Mesenchymal stem cell (in vitro differentiated cells and primary cell): ENCODE results near the gene RNF182.

Experiments
- DNase-seq: peaks from one replicate; pipeline ENCODE4 v3.0.0-alpha.2; 2013
- H2AFZ ChIP-seq: one replicate; pipeline ENCODE4 v1.6.1; 2013; ENCODE audit warnings: low read depth, mild to moderate bottlenecking, control low read depth, inconsistent platforms, low read length, moderate library complexity
- H2AK5ac ChIP-seq: 2 replicates; pipeline ENCODE4 v1.6.1; 2013; ENCODE audit warnings: low read length, moderate library complexity, mild to moderate bottlenecking, inconsistent platforms; ENCODE audit not compliant: severe bottlenecking
- H2BK120ac ChIP-seq: one replicate; pipeline ENCODE4 v1.6.1; 2013; ENCODE audit warnings: low read depth, mild to moderate bottlenecking, inconsistent platforms, low read length, moderate library complexity
- H2BK12ac ChIP-seq, 2 experiments: one replicate each; pipeline ENCODE4 v1.6.1; 2013; ENCODE audit warnings: inconsistent platforms in 2 of 2, low read length in 2 of 2, mild to moderate bottlenecking in 2 of 2, moderate library complexity in 2 of 2, control low read depth in 1 of 2
- H2BK15ac ChIP-seq: one replicate; pipeline ENCODE4 v1.6.1; 2013; ENCODE audit warnings: mild to moderate bottlenecking, low read depth, inconsistent platforms; ENCODE audit not compliant: poor library complexity, severe bottlenecking
- H2BK5ac ChIP-seq: 2 replicates; pipeline ENCODE4 v1.6.1; 2013; ENCODE audit warnings: low read depth, mild to moderate bottlenecking, low read length, control low read depth, inconsistent platforms; ENCODE audit not compliant: poor library complexity, severe bottlenecking
- H3K14ac ChIP-seq, 2 experiments: one replicate each; pipeline ENCODE4 v1.6.1; 2013; ENCODE audit warnings: inconsistent platforms in 2 of 2, low read length in 2 of 2, control low read depth in 1 of 2, mild to moderate bottlenecking in 1 of 2, moderate library complexity in 1 of 2
- H3K18ac ChIP-seq, 2 experiments: one replicate each; pipeline ENCODE4 v1.6.1; 2013; ENCODE audit warnings: inconsistent platforms in 2 of 2, low read length in 2 of 2, control low read depth in 1 of 2, low read depth in 1 of 2, mild to moderate bottlenecking in 1 of 2
- H3K23ac ChIP-seq, 2 experiments: one replicate each; pipeline ENCODE4 v1.6.1; 2013; ENCODE audit warnings: inconsistent platforms in 2 of 2, low read length in 2 of 2, mild to moderate bottlenecking in 2 of 2, moderate library complexity in 2 of 2, control low read depth in 1 of 2
- H3K27ac ChIP-seq: 2 replicates; pipeline ENCODE4 v1.5.1; 2013; ENCODE audit warnings: mild to moderate bottlenecking, moderate library complexity, low read length, control low read depth, inconsistent platforms; ENCODE audit not compliant: poor library complexity, severe bottlenecking
- H3K27me3 ChIP-seq, 2 experiments: 2 replicates each; pipeline versions ENCODE4 v1.6.1 to v1.7.0; 2013; ENCODE audit warnings: low read length in 2 of 2, mild to moderate bottlenecking in 2 of 2, moderate library complexity in 2 of 2, control low read depth in 1 of 2, inconsistent platforms in 1 of 2; ENCODE audit not compliant: control insufficient read depth in 1 of 2, insufficient read depth in 1 of 2
- H3K36me3 ChIP-seq, 2 experiments: 2 replicates each; pipeline versions ENCODE4 v1.6.1 to v1.7.0; 2013; ENCODE audit warnings: low read length in 2 of 2, control low read depth in 1 of 2, inconsistent platforms in 1 of 2, low read depth in 1 of 2, mild to moderate bottlenecking in 1 of 2; ENCODE audit not compliant: insufficient read depth in 2 of 2, control insufficient read depth in 1 of 2
- H3K4ac ChIP-seq, 2 experiments: one replicate each; pipeline ENCODE4 v1.6.1; 2013; ENCODE audit warnings: inconsistent platforms in 2 of 2, low read length in 2 of 2, mild to moderate bottlenecking in 2 of 2, moderate library complexity in 2 of 2, control low read depth in 1 of 2, low read depth in 1 of 2
- H3K4me1 ChIP-seq: 2 replicates; pipeline ENCODE4 v1.6.1; 2013; ENCODE audit warnings: low read depth, low read length, control low read depth; ENCODE audit not compliant: control insufficient read depth, insufficient read depth
- H3K4me2 ChIP-seq: 2 replicates; pipeline ENCODE4 v1.6.1; 2013; ENCODE audit warnings: low read length, mild to moderate bottlenecking, inconsistent platforms; ENCODE audit not compliant: poor library complexity, severe bottlenecking
- H3K4me3 ChIP-seq, 2 experiments: 2 replicates each; pipeline versions ENCODE4 v1.5.1 to v1.7.0; 2013; ENCODE audit warnings: low read length in 2 of 2, mild to moderate bottlenecking in 2 of 2, control low read depth in 1 of 2, low read depth in 1 of 2; ENCODE audit not compliant: insufficient read depth in 1 of 2
- H3K79me1 ChIP-seq: replicated peaks from 2 replicates; pipeline ENCODE4 v1.6.1; 2013; ENCODE audit warnings: mild to moderate bottlenecking, control low read depth, low read length, inconsistent platforms; ENCODE audit not compliant: poor library complexity, severe bottlenecking
- H3K9ac ChIP-seq: 2 replicates; pipeline ENCODE4 v1.7.0; 2013; ENCODE audit warnings: mild to moderate bottlenecking, low read length, moderate library complexity
- H3K9me3 ChIP-seq: 2 replicates; pipeline ENCODE4 v1.7.0; 2013; ENCODE audit warnings: mild to moderate bottlenecking, low read length; ENCODE audit not compliant: control insufficient read depth
- H4K8ac ChIP-seq: one replicate; pipeline ENCODE4 v1.6.1; 2013; ENCODE audit warnings: inconsistent platforms, mild to moderate bottlenecking, low read length, moderate library complexity
- H4K91ac ChIP-seq: one replicate; pipeline ENCODE4 v1.6.1; 2013; ENCODE audit warnings: mild to moderate bottlenecking, low read length, inconsistent platforms
- WGBS: methylation state at CpG from one replicate; pipeline ENCODE4 v1.1.7; 2013; ENCODE audit warnings: mixed read lengths; 5-methylcytosine and 5-hydroxymethylcytosine counted together

The RNF182 gene

DNA sequence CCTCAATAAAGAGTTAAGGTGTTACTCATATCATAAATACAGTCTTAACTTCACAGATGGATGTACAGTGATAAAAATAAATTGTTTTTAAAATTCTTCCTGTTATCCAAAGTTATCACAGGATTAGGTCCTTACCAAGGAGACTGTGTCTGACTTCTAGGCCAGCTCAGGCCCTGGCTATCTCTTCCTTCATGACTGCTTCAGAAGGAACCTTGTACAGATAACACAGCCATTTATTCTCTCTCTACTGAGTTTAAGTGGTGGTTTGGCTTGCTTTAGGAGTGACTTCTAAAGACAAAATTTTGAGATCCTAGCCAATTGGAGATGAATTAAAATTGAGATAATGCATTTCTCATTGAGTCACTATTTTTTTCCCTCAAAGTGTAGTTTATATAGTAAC lies 40.8 kb upstream of the RNF182 start:
- H3K27ac ChIP-seq, result no peak overlapping the region
- H3K9ac ChIP-seq, result no peak overlapping the region
- no peak overlapping the region for H2AK5ac ChIP-seq

DNA sequence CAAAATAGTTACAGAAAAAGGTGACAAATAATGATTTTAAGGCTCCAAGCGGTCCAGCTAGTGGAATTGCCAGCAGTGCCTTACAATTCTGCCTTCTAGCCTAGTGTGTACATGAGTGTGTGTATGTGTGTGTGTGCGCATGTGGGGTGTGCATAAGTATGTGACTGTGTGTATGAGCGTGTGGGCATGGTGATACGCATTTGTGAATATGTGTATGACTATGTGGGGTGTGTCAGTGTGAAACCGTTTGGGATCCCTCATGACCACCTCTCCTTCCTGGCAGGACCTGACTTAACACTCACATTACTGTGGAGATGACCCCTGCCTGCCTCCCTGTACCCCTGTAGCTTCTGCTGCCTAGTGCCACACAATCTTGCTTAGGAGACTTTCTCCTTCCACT lies 40.4 kb upstream of the RNF182 start:
- H3K23ac ChIP-seq, result peak overlapping the region in 1 of 2 experiments; percentile 69
- H2AK5ac ChIP-seq, result no peak overlapping the region
- H4K8ac ChIP-seq, result no peak overlapping the region
- H3K9ac ChIP-seq, result no peak overlapping the region
- no peak overlapping the region for H4K91ac ChIP-seq
- WGBS, result 53% methylated on average over 3 of the region's 5 CpGs
- H3K4me3 ChIP-seq, result no peak overlapping the region
- no peaks in the 10 kb centered on the region for H3K4me1 ChIP-seq
- no peak overlapping the region for H2BK15ac ChIP-seq
- no peak overlapping the region for H3K4ac ChIP-seq
- no peak overlapping the region for H3K4me2 ChIP-seq
- H2BK120ac ChIP-seq, result no peak overlapping the region
- no peak overlapping the region for H3K27ac ChIP-seq
- DNase-seq, result no peak
- H2AFZ ChIP-seq, result peak overlapping the region; percentile 63
- no peaks in the 10 kb centered on the region for H3K9me3 ChIP-seq
- H3K18ac ChIP-seq, result no peak overlapping the region
- H2BK5ac ChIP-seq, result no peak overlapping the region
- no peaks in the 10 kb centered on the region for H3K79me1 ChIP-seq
- no peak overlapping the region for H2BK12ac ChIP-seq
- H3K14ac ChIP-seq, result peak overlapping the region in 1 of 2 experiments; percentile 88
- H3K27me3 ChIP-seq, result no peaks in the 10 kb centered on the region
- no peaks in the 10 kb centered on the region for H3K36me3 ChIP-seq

More for the DNA sequence above, 40.8 kb upstream of the RNF182 start:
- Histone ChIP-seq H3K9me3 (no peaks in the 10 kb centered on the region), H3K79me1 (no peaks in the 10 kb centered on the region), H4K8ac (no peak overlapping the region), H2BK15ac (no peak overlapping the region), H2BK120ac (no peak overlapping the region), H3K4me3 (no peak overlapping the region), H3K4me1 (no peaks in the 10 kb centered on the region), H3K14ac (no peak overlapping the region), H3K27me3 (no peaks in the 10 kb centered on the region), H3K4ac (no peak overlapping the region), H3K4me2 (no peak overlapping the region), H3K18ac (no peak overlapping the region), H2AFZ (no peak overlapping the region), H2BK12ac (no peak overlapping the region), H2BK5ac (no peak overlapping the region), H4K91ac (no peak overlapping the region), H3K23ac (no peak overlapping the region), H3K36me3 (no peaks in the 10 kb centered on the region)
- no peak for DNase-seq

DNA sequence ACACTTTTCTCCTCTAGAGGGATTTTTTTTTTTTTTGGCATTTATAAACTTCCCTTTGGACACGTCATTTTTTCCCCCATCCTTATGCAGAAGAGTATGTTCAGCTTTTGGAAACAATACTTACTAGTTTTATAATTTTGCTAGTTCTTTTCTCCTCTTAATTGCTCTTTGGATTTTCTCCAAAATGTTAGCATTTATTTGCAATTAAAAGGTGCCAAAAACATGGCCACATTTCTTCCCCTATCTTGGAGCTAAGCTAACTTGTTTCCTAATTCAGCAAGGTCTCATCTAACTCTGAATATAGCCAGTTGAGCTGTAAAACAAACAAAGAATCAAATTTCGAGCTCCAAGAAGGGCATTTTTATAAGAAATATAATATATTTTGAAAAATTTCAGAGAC lies 39.2 kb upstream of the RNF182 start:
- Histone ChIP-seq H2BK15ac (no peak overlapping the region), H3K79me1 (no peaks in the 10 kb centered on the region), H2BK120ac (no peak overlapping the region), H2BK12ac (no peak overlapping the region), H3K23ac (no peak overlapping the region), H4K91ac (no peak overlapping the region), H2AK5ac (no peak overlapping the region), H3K9ac (no peak overlapping the region), H3K18ac (no peak overlapping the region), H2AFZ (no peak overlapping the region), H3K4me2 (no peak overlapping the region), H4K8ac (no peak overlapping the region), H3K27me3 (no peaks in the 10 kb centered on the region), H3K4me1 (no peaks in the 10 kb centered on the region), H3K36me3 (no peaks in the 10 kb centered on the region), H3K27ac (no peak overlapping the region), H3K4me3 (no peak overlapping the region), H2BK5ac (no peak overlapping the region), H3K4ac (no peak overlapping the region), H3K14ac (no peak overlapping the region), H3K9me3 (no peaks in the 10 kb centered on the region)
- no peak for DNase-seq
- WGBS, result no CpG with 5 or more reads among the region's 2 CpGs

DNA sequence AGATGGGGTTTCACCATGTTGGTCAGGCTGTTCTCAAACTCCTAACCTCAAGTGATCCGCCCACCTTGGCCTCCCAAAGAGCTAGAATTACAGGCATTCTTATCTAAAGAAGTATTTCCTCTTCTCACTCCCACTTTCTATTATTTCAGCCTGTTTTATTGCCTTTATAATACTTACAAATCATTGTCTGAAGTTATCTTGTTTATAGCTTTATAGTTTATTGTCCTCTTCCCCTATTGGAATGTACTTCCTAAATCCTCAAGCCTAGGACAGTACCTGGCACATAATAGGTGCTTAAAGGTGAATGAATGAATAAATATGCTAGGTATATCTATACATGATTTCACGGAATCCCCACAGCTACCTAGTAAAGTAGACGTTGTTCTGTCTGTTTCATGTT lies 37.8 kb upstream of the RNF182 start:
- H3K18ac ChIP-seq, result no peak overlapping the region
- DNase-seq, result no peak
- no peak overlapping the region for H3K4me3 ChIP-seq
- H3K14ac ChIP-seq, result no peak overlapping the region
- H2BK5ac ChIP-seq, result no peak overlapping the region
- H3K4me2 ChIP-seq, result no peak overlapping the region
- no peak overlapping the region for H3K4ac ChIP-seq
- no peak overlapping the region for H2BK12ac ChIP-seq
- H3K27me3 ChIP-seq, result no peaks in the 10 kb centered on the region
- no peaks in the 10 kb centered on the region for H3K36me3 ChIP-seq
- H2BK120ac ChIP-seq, result no peak overlapping the region
- WGBS, result 95% methylated on average over 2 of the region's 3 CpGs
- no peak overlapping the region for H4K91ac ChIP-seq
- H3K9me3 ChIP-seq, result no peaks in the 10 kb centered on the region
- no peak overlapping the region for H3K9ac ChIP-seq
- H4K8ac ChIP-seq, result no peak overlapping the region
- no peak overlapping the region for H3K23ac ChIP-seq
- H2AK5ac ChIP-seq, result no peak overlapping the region
- H3K27ac ChIP-seq, result no peak overlapping the region
- H3K79me1 ChIP-seq, result no peaks in the 10 kb centered on the region
- no peak overlapping the region for H2AFZ ChIP-seq
- no peaks in the 10 kb centered on the region for H3K4me1 ChIP-seq
- no peak overlapping the region for H2BK15ac ChIP-seq
